GM19193 (cell line): ENCODE measurements around the gene ZNF594.

Source experiments
- POLR2A ChIP-seq: IDR thresholded peaks from 4 replicates; pipeline ENCODE4 v1.6.1; 2011; ENCODE audit not compliant: insufficient read depth, insufficient read length; ENCODE audit errors: extremely low read depth

The ZNF594 gene

GRCh38 chr17:5191541-5192417, at the start of gene ZNF594:
TSS of gene ZNF594 (minus strand) at chr17:5191868. CDS start at chr17:5184256, 7,612 bp downstream.
- TF ChIP-seq POLR2A = peak; percentile 92

GRCh38 chr17:5238333-5238732, 46.7 kb upstream of the ZNF594 start:
- no peak for TF ChIP-seq POLR2A

GRCh38 chr17:5237541-5238016, 45.9 kb upstream of the ZNF594 start:
- no peak for TF ChIP-seq POLR2A

DNA sequence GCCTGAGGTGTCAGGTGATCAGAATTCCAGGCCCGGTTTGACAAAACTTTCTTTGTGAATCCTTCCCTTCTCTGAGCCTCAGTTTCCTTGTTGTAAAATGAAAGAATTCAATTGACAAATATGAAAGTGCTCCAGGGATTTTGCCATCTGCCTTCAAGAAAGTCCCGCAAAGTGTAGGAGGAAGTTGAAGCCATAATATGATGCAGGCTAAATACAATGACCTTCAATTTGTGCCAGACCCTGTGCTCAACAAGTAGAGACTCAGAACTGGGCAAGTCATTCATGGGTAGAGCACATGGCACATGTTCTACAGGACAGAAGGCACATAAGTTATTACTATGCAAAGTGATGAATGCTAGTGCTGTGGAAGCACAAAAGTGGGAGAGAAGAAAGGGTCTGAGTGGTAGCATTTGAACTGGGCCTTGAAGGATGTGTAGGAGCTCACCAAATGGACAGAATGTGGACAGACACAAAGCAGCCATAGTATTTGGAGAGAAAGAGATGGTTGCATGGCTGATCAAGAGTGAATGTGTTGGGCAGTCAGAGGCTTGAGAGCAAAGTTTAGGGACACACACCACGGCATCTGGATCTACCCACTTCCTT, 45.4 kb upstream of the ZNF594 start:
- TF ChIP-seq POLR2A = no peak

- peak; percentile 79 for TF ChIP-seq POLR2A
Observed at GRCh38 chr17:5234645-5235576, 43.2 kb upstream of the ZNF594 start, which contains the start of gene SCIMP. TSS of gene SCIMP (minus strand) at chr17:5234860. CDS start at chr17:5234755, 105 bp downstream.

- peak; percentile 17 for TF ChIP-seq POLR2A
Observed at GRCh38 chr17:5226940-5227878, 35.5 kb upstream of the ZNF594 start.

DNA sequence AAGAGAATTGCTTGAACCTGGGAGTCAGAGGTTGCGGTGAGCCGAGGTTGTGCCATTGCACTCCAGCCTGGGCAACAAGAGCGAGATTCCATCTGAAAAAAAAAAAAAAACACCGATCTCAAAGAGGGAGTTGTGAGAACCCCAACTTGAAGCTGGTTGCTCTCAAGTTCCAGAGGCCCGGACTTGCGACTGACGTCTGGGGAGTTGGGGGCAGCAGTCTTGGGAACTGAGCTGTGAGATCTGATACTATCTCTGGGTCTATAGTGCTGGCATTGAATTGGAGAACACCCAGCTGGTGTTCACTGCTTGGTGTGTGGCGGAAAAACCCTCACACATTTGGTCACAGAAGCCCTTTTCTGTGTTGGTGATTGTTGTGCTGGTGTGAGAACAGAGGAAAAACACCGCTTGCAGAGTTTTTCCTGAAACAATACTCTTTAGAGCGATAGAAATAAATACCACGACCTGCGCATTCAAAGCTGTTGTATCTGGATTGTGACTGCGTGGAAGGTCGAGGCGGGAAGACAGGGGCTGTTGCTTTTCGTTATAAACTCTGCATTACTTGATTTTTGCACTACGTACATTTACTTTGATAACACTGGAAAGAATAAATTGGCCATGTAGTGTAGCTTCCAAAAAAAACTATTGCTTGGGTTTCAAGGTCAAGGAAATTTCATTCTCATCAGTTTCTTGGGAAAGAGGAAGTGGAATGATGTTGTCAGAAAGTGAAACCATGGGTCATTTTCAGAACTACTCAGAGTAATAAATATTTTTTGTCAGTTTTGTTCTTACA, 34.2 kb upstream of the ZNF594 start:
- TF ChIP-seq POLR2A = peak; percentile 0

DNA sequence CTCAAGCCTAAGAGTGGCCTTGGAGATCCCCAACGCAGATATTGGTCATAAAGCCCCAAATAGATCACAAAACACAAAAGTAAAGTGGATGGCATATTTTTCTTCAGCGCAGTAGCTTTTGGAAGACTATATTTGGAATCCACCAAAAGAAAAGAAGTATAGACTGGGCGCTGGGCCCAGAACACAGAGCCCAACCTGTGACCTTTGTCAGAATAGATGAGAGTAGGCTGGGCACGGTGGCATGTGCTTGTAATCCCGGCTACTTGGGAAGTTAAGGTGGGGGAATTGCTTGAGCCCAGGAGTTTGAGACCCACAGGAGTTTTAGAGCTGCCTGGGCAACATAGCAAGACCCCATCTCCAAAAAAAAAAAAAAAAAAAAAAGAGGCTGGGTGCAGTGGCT, 28.4 kb upstream of the ZNF594 start:
- TF ChIP-seq POLR2A = no peak

- TF ChIP-seq POLR2A = no peak
Observed at GRCh38 chr17:5219536-5219935, 27.9 kb upstream of the ZNF594 start.

DNA sequence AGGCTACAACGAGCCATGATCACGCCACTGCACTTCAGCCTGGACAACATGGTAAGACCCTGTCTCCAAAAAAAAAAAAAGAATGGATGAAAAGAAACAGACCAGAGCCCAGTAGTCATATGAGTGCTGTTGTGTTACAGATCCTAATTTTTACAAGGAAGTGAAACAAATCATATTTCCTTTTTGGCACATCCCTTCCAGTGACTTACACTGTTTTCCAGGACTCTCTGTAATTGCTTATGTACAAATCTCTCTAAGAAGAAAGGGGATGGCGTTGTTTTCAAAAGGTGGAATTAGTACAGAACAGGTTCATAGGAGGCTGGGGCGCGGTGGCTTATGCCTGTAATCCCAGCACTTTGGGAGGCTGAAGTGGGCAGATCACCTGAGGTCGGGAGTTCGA, 19.8 kb upstream of the ZNF594 start:
- TF ChIP-seq POLR2A = no peak

DNA sequence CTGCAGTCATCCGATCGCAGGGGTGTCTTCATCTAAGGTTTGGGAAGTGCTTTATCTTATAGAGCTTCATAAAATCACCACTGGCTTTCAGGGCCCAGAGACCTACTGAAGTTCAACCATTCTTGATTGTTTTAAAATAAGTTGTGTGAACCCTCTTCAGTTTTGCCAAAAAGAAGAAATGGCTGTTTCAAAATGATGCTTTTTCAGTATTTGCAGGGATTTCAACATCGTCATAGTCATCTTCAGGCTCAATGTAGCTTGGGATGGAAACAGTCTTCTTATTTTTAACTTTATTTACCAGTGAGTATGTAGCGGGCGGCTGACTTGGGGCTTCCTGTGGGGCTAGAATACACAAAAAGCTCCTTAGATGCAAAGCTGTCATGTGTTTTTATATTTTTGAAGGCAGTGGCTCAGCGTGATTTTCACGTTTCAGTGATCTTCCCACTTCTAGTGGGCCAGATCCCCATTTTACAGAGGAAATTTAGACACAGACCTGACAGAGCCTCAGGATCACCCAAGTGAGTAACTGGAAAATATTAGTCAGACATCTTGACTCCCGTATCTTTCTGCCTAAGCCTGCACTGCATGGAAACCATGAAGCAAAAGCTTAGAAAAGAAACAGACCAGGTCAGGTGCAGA, 19.1 kb upstream of the ZNF594 start:
- TF ChIP-seq POLR2A = no peak

- no peak for TF ChIP-seq POLR2A
Observed at GRCh38 chr17:5210091-5210490, 18.4 kb upstream of the ZNF594 start.

DNA sequence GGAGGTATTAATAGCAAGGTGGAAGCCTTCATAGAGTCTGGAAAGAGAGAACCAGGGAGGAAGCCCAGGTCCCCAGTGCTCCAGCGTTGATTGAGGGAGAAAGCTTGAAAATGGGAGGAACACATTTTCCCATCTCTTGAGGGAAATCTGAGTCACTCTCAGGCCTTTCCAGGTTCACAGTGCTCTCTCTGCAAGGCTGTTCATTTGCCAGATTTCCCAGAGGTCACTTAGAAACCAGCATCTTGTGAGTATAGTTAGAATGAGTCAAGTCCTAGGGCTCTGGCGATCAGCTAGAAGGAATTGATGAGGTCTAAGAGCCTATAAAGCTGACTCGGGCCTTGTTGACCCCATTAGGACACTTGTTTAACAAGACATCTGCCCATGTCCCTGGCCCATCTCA, 17.7 kb upstream of the ZNF594 start:
- TF ChIP-seq POLR2A = no peak

DNA sequence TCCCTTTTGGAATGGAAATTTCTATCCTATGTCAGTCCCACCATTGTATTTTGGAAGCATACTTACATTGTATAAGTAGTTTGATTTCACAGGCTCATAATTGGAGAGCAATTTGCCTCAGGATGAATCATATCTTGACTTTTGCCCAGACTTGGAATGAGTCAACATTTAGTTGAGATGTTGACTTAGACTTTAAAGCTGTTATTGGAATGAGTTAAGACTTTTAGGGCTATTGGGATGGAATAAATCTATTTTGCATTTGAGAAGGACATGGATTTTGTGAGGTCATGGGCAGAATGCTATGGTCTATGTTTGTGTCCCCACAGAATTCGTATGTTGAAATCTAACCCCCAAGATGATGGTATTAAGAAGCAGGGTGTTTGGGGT, 12.2 kb upstream of the ZNF594 start:
- no peak for TF ChIP-seq POLR2A
